ENCODE results near the gene FGD4. TPM values are rescaled to one million over a fixed set of nuclear protein-coding genes. Genes with fewer than 3 reads are reported as not detected.

Gene FGD4
- total RNA-seq, 1 experiment from 2014 or later = 54.3 TPM

DNA sequence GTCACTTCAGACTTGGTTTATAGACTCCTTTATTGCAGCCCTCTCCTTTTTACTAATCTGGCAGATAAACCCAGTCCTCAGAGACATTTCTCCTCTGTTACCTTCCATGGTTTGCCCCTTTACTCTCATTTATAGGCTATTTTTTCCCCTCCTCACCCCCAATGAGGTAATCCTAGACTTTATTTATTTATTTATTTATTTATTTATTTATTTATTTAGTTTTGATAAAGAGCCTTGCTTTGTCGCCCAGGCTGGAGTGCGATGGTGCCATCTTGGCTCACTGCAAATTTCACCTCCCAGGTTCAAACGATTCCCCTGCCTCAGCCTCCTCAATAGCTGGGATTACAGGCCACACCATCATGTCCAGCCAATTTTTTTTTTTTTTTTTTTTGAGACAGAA is 8.4 kb downstream of the FGD4 start:
- Mint-ChIP-seq H3K36me3 (ENCODE audit: insufficient read depth in 1 of 3, low read depth in 3 of 3) (peaks cover 16 to 46% (median 32%) of the 10 kb centered on the region in 3 experiments), H3K9me3 (no peaks in the 10 kb centered on the region; a peak in 1 of 5 replicates), H3K4me1 (peaks cover 34% of the 10 kb centered on the region in 2 experiments), H3K27ac (peak overlapping the region in 2 of 3 experiments; percentile 22 to 72; a peak in 2 of 7 replicates), H3K4me3 (no peak overlapping the region), H3K27me3 (ENCODE audit: low read depth) (no peaks in the 10 kb centered on the region)
- Histone ChIP-seq H3K14ac (ENCODE audit: insufficient read depth, low read length) (no peak overlapping the region), H3T11ph (ENCODE audit: low read length) (no peak overlapping the region), H3K18ac (ENCODE audit: insufficient read length, low read depth, low read length) (no peak overlapping the region), H4K5ac (ENCODE audit: insufficient read length, low read depth, low read length) (no peak overlapping the region), H2BK15ac (ENCODE audit: low read depth, low read length) (no peak overlapping the region), H2BK5ac (ENCODE audit: insufficient read length, low read length) (no peak overlapping the region), H4K91ac (ENCODE audit: insufficient read length, low read depth, low read length) (no peak overlapping the region), H3K23me2 (ENCODE audit: insufficient read length, low read depth, low read length, poor library complexity, severe bottlenecking) (no peaks in the 10 kb centered on the region), H3K4me2 (ENCODE audit: insufficient read depth, insufficient read length, low read length) (no peak overlapping the region), H2BK120ac (ENCODE audit: low read depth, low read length, poor library complexity, severe bottlenecking) (no peak overlapping the region), H3K4me1 (ENCODE audit: insufficient read depth, low read length) (peaks cover 7% of the 10 kb centered on the region; the same call in 1 of the 2 replicates), H3K23ac (ENCODE audit: insufficient read length, low read depth, low read length) (no peak overlapping the region), H2AFZ (ENCODE audit: low read length) (no peak overlapping the region), H3K9ac (ENCODE audit: extremely low read depth, insufficient read length, low read length) (no peak overlapping the region), H2BK12ac (ENCODE audit: insufficient read length, low read depth, low read length) (no peak overlapping the region), H3K4ac (ENCODE audit: low read depth, low read length) (no peak overlapping the region), H2AK5ac (ENCODE audit: insufficient read length, low read length) (no peak overlapping the region), H3K27ac (ENCODE audit: insufficient read length, low read depth, low read length) (no peak overlapping the region), H3K27me3 (ENCODE audit: insufficient read depth, low read length) (no peaks in the 10 kb centered on the region), H3K79me1 (ENCODE audit: insufficient read depth, low read depth, low read length, poor library complexity, severe bottlenecking) (peaks cover 8% of the 10 kb centered on the region), H3K9me3 (ENCODE audit: control insufficient read depth, low read depth, low read length) (no peaks in the 10 kb centered on the region), H2BK20ac (ENCODE audit: low read depth, low read length, poor library complexity, severe bottlenecking) (no peak overlapping the region), H3K56ac (ENCODE audit: insufficient read length, low read depth, low read length) (no peak overlapping the region), H3K79me2 (ENCODE audit: insufficient read depth, low read length) (peaks cover 58% of the 10 kb centered on the region; the same call in 1 of the 2 replicates), H4K8ac (replicated peaks; ENCODE audit: insufficient read length, low read depth, low read length) (no peak overlapping the region), H4K20me1 (ENCODE audit: control insufficient read depth, insufficient read depth, insufficient read length) (no peaks in the 10 kb centered on the region)
- WGBS (ENCODE audit: extremely low coverage, insufficient read length, low lambda C conversion rate) = no CpG with 5 or more reads among the region's 3 CpGs
- no peak for DNase-seq
- TF ChIP-seq, protein P1, sequence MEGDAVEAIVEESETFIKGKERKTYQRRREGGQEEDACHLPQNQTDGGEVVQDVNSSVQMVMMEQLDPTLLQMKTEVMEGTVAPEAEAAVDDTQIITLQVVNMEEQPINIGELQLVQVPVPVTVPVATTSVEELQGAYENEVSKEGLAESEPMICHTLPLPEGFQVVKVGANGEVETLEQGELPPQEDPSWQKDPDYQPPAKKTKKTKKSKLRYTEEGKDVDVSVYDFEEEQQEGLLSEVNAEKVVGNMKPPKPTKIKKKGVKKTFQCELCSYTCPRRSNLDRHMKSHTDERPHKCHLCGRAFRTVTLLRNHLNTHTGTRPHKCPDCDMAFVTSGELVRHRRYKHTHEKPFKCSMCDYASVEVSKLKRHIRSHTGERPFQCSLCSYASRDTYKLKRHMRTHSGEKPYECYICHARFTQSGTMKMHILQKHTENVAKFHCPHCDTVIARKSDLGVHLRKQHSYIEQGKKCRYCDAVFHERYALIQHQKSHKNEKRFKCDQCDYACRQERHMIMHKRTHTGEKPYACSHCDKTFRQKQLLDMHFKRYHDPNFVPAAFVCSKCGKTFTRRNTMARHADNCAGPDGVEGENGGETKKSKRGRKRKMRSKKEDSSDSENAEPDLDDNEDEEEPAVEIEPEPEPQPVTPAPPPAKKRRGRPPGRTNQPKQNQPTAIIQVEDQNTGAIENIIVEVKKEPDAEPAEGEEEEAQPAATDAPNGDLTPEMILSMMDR (conservative IDR thresholded peaks at IDR 0.05) = no peak
